GM12864 (cell line): ENCODE measurements around the gene B4GALT5.

Experiments
- DNase-seq: peaks from one replicate; pipeline ENCODE4 v3.0.0-alpha.2; 2011; ENCODE audit warnings: low read depth
- H3K4me3 ChIP-seq: 2 replicates; pipeline ENCODE4 v1.5.1; 2011; ENCODE audit warnings: mild to moderate bottlenecking, low read depth, low read length, control low read depth
- TF ChIP-seq, protein P1 (sequence below): IDR thresholded peaks from 2 replicates; pipeline ENCODE4 v1.5.1; 2011; ENCODE audit warnings: low read depth, mild to moderate bottlenecking, moderate library complexity, low read length, control low read depth, inconsistent platforms; ENCODE audit errors: missing control alignments

B4GALT5 gene

DNA sequence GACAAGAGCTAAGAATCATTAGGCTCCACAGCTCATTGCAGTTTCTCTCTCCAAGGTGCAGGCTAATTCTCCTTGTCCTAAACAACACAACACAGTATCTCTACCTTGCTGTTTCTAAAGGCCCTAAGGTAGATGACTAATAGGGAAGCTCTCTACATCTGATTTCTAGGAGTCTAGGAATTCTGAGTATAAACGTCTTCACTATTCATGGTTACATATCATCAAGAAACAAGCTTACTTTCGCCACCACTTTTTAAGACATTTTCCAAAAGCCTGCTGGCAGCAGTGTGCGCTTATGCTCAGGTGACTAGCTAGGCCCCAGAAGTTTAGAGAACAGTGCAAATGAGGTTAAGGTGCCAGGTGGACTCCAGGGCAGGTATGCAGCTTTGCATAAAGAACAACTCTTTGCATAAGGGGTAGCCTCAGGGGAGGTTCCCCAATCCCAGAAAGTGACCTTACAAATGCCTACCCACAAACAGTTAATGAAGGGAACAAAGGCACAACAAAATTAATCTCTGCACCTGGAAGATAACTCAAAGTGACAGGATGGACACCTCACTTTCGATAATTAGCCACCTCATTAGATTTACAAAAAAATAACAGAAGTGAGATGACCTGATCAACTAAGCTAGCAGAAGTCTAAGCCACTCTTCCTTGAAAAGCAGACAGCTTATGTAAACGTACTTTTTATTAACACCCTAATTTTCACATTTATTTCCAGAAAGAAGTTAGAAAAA lies 20.1 kb downstream of the B4GALT5 start:
- TF ChIP-seq, protein P1, sequence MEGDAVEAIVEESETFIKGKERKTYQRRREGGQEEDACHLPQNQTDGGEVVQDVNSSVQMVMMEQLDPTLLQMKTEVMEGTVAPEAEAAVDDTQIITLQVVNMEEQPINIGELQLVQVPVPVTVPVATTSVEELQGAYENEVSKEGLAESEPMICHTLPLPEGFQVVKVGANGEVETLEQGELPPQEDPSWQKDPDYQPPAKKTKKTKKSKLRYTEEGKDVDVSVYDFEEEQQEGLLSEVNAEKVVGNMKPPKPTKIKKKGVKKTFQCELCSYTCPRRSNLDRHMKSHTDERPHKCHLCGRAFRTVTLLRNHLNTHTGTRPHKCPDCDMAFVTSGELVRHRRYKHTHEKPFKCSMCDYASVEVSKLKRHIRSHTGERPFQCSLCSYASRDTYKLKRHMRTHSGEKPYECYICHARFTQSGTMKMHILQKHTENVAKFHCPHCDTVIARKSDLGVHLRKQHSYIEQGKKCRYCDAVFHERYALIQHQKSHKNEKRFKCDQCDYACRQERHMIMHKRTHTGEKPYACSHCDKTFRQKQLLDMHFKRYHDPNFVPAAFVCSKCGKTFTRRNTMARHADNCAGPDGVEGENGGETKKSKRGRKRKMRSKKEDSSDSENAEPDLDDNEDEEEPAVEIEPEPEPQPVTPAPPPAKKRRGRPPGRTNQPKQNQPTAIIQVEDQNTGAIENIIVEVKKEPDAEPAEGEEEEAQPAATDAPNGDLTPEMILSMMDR = no peak
- no peak overlapping the region for H3K4me3 ChIP-seq
- no peak for DNase-seq

DNA sequence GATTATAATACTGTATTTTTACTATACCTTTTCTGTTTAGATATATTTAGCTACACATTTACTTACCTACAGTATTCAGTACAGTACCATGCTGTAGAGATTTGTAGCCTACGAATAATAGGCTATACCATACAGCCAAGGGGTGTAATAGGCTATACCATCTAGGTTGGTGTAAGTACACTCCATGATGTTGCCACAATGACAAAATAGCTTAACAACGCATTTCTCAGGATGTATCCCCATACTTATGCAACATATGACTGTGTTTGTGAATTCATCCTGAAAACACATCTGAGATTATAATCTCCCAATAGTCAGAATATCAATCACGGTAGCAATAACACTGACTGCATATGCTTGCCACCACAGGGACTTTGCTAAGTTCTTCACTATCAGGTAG lies 20.7 kb downstream of the B4GALT5 start:
- H3K4me3 ChIP-seq = no peak overlapping the region
- DNase-seq = no peak
- TF ChIP-seq, protein P1 = no peak

DNA sequence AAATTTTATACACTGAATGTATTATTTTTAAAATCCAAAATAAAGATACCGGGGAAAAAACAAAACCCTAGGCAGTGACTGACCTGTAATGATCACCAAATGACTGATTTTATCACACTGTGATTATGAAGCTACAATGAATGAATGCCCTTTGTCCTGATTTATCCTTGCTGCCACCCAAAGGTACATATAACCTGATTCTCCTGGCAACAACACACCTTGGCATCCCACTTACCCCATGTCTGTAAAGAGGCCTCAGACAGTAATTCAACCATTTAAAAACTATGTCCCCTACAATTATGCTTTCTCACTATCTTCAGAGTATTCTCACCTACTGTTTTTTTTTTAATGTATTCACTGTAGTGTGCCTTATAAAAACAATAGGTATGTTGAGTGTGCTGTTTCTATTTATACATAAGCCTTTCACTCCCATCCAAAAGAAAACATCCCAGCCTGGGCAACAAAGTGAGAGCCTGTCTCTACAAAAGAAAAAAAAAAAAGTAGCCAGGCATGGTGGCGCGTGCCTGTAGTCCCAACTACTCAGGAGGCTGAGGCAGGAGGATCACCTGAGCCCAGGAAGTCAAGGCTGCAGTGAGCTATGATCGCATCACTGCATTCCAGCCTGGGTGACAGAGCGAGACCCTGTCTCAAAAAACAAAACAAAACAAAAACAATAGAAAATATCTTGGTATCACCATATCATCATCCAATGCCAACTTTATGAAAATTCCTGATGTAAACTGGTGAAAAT lies 21.7 kb downstream of the B4GALT5 start:
- TF ChIP-seq, protein P1 = no peak
- no peak overlapping the region for H3K4me3 ChIP-seq
- no peak for DNase-seq

DNA sequence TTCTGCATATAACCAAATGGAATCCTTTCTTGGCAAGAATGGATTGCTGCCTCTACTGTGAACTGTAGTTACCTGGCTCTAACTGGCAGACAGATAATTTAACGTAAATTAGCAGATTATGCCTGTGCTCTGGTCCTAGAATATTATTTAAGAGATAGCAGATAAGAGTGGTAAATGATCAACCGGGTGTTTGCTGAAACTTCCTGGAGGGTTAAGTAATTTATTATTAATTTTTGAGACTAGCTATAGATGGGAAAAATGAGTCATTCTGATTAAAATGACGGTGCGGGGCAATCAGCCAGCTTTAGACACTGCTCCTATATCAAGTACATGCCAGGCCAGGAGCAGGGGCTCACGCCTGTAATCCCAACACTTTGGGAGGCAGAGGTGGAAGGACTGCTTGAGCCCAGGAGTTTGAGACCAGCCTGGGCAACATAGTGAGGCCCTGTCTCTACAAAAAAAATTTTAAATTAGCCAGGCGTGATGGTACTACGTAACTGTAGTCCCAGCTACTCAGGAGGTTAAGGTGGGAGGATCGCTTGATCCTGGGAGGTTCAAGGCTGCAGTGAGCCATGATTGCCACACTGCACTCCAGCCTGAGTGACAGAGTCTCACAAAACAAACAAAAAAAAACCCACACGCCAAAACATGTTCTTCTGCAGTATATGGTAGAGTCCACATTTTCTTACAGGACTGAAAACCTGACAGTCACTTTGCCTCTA lies 22.6 kb downstream of the B4GALT5 start:
- TF ChIP-seq, protein P1 = no peak
- H3K4me3 ChIP-seq = no peak overlapping the region
- no peak for DNase-seq

DNA sequence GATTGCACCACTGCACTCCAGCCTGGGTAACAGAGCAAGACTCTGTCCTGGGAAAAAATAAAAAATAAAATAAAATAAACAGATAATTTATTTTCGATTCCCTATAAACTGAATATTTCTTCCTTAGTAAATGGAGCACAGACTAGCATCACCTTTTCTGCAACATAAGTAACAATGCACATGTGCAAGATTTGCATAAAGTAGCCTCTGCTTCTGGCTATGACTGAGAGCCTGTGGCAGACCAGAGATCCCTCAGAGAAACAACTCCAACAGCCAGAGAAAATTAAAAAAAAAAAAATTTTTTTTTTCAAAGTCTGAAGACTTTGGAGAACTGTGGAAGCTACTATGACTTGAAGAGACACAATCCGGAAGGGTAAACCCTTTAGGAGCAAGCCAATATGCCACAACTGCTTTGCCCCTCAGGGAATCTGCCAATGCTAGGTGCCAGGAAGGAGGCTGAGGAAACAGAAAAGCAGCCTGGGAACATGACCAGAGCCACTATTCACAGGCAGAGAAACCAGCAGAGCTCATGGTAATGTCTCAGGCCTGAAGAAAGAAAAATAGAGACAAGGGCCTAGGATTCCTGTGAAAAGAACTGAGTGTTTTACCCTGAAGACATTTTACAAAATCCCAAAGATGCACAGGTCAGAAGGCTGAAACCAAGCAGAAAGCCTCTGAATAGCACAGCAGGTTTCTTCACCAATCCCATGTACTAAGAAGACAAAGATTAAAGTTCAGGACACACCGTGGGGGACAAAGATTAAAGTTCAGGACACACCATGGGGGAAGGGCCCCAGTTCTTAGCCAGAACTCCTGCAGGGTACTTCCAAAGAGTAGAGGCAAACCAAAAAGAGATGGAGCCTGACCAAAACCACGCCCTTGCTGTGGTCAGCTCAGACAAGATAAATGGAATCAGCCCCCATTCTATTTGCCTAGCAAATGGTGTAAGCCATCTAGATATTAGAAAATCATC lies 25.8 kb downstream of the B4GALT5 start:
- DNase-seq = no peak
- no peak overlapping the region for H3K4me3 ChIP-seq

More for the DNA sequence above, 25.8 kb downstream of the B4GALT5 start:
- TF ChIP-seq, protein P1 = no peak
